ENCODE measurements around the gene KRT8. TPM values are rescaled to one million over a fixed set of nuclear protein-coding genes. Genes with fewer than 3 reads are reported as not detected.
A peak's percentile ranks its signal among the peaks of the same experiment; 100 is the strongest.

Gene KRT8
- total RNA-seq, 1 donor from 2014 or later: 8.7 TPM

- DNase-seq (ENCODE audit: low read depth in 2 of 2): no peak
These were observed 21.1 kb upstream of the KRT8 start for GRCh38 chr12:52925717-52926595.

GRCh38 chr12:52924764-52925716 is 20.2 kb upstream of the KRT8 start:
- DNase-seq (ENCODE audit: low read depth in 2 of 2): peak in 1 of 2 donors; percentile 89

GRCh38 chr12:52921488-52922165 is 16.8 kb upstream of the KRT8 start:
- DNase-seq (ENCODE audit: low read depth in 2 of 2): peak in 1 of 2 donors; percentile 16

- no peak for DNase-seq (ENCODE audit: low read depth in 2 of 2)
These were observed 16.1 kb upstream of the KRT8 start for GRCh38 chr12:52920937-52921336.

- no peak for DNase-seq (ENCODE audit: low read depth in 2 of 2)
These were observed 13.9 kb upstream of the KRT8 start for GRCh38 chr12:52918784-52919183.

- DNase-seq (ENCODE audit: low read depth in 2 of 2): no peak
These were observed 13.5 kb upstream of the KRT8 start for GRCh38 chr12:52918351-52918750.

GRCh38 chr12:52917800-52918199 is 12.9 kb upstream of the KRT8 start:
- DNase-seq (ENCODE audit: low read depth in 2 of 2): no peak

- DNase-seq (ENCODE audit: low read depth in 2 of 2): no peak
These were observed 11.3 kb upstream of the KRT8 start for GRCh38 chr12:52916216-52916615.

GRCh38 chr12:52915637-52916036 is 10.8 kb upstream of the KRT8 start:
- no peak for DNase-seq (ENCODE audit: low read depth in 2 of 2)

GRCh38 chr12:52914576-52915121 is 9.8 kb upstream of the KRT8 start:
- DNase-seq (ENCODE audit: low read depth in 2 of 2): no peak

- no peak for DNase-seq (ENCODE audit: low read depth in 2 of 2)
These were observed 8.6 kb upstream of the KRT8 start for GRCh38 chr12:52913431-52913821.

- DNase-seq (ENCODE audit: low read depth in 2 of 2): no peak
These were observed 8.0 kb upstream of the KRT8 start for GRCh38 chr12:52912711-52913430.

- DNase-seq (ENCODE audit: low read depth in 2 of 2): peak in 1 of 2 donors; percentile 43
These were observed 5.5 kb upstream of the KRT8 start for GRCh38 chr12:52910248-52910883.

GRCh38 chr12:52909796-52910195 is 4.9 kb upstream of the KRT8 start:
- DNase-seq (ENCODE audit: low read depth in 2 of 2): no peak

GRCh38 chr12:52909331-52909730 is 4.5 kb upstream of the KRT8 start:
- no peak for DNase-seq (ENCODE audit: low read depth in 2 of 2)

- DNase-seq (ENCODE audit: low read depth in 2 of 2): peak in 1 of 2 donors; percentile 49
These were observed 2.4 kb upstream of the KRT8 start for GRCh38 chr12:52907092-52907810.

GRCh38 chr12:52906191-52906601 is 1.3 kb upstream of the KRT8 start:
- DNase-seq (ENCODE audit: low read depth in 2 of 2): no peak

- DNase-seq (ENCODE audit: low read depth in 2 of 2): peak in 1 of 2 donors; percentile 67
These were observed 894 bp downstream of the KRT8 start for GRCh38 chr12:52903855-52904508.

GRCh38 chr12:52903285-52903854 is 1.5 kb downstream of the KRT8 start:
- peak; percentile 66 to 83 for DNase-seq (ENCODE audit: low read depth in 2 of 2)
